Thyroid gland (tissue), 4 donors: ENCODE data around the gene PXDN. TPM values are rescaled to one million over a fixed set of nuclear protein-coding genes. Genes with fewer than 3 reads are reported as not detected.

Source experiments
- DNase-seq, 2 donors: peaks; one replicate each; pipeline ENCODE4 v3.0.0-alpha.2; 2019
- H3K27ac ChIP-seq, 3 donors: fragments of 200-600 bp; sonication (generic); 1 replicate in 2 of 3; 2 replicates in 1 of 3; pipeline ENCODE4 v1.5.1; 2016 to 2019; ENCODE audit warnings: mild to moderate bottlenecking in 1 of 3, moderate library complexity in 1 of 3
- H3K27me3 ChIP-seq: fragments of 200-600 bp; sonication (generic); one replicate; pipeline ENCODE4 v1.5.1; 2019
- H3K36me3 ChIP-seq, 2 donors: fragments of 200-600 bp; sonication (generic); one replicate each; pipeline ENCODE4 v1.5.1; 2016 to 2019
- H3K4me1 ChIP-seq, 2 donors: fragments of 200-600 bp; sonication (generic); one replicate each; pipeline ENCODE4 v1.5.1; 2017 to 2019
- H3K4me3 ChIP-seq, 3 donors: fragments of 200-600 bp; sonication (generic); replicated peaks in 1 of 3; 1 replicate in 2 of 3; 2 replicates in 1 of 3; pipeline ENCODE4 v1.5.1; 2016; ENCODE audit warnings: mild to moderate bottlenecking in 1 of 3
- H3K9me3 ChIP-seq: fragments of 200-600 bp; sonication (generic); one replicate; pipeline ENCODE4 v1.5.1; 2017
- CTCF ChIP-seq, 6 experiments: fragments of 200-600 bp in 3 of 6; fragments of 450-650 bp in 3 of 6; sonication (generic) in 3 of 6; IDR thresholded peaks; one replicate each; pipeline ENCODE4 v1.5.1; 2016 to 2019; ENCODE audit warnings: antibody characterized with exemption in 6 of 6, mild to moderate bottlenecking in 2 of 6, inconsistent platforms in 1 of 6, moderate library complexity in 1 of 6
- POLR2A ChIP-seq, 2 donors: fragments of 450-650 bp; IDR thresholded peaks; one replicate each; pipeline ENCODE4 v1.6.1; 2017; ENCODE audit warnings: antibody characterized with exemption in 2 of 2, mild to moderate bottlenecking in 2 of 2, moderate library complexity in 1 of 2
- WGBS, 2 donors: methylation state at CpG; one replicate each; pipeline ENCODE4 v1.1.5; 2017; 5-methylcytosine and 5-hydroxymethylcytosine counted together
- intact Hi-C: fragments of 100-400 bp; cut with DNase I; formaldehyde crosslinking; loops from one replicate; pipeline ENCODE4 v1.15.1; 2023
- total RNA-seq, 4 donors: library from RNA; depleted of rRNA; stranded (reverse); fragments of >200 nt; gene quantifications; one replicate each; pipeline ENCODE4 v1.2.3, GENCODE V29; 2016

Gene PXDN
- total RNA-seq, 4 donors from 2014 or later: 6.9 to 17.3 (median 13.6) TPM

- intact Hi-C loops: no loop called here
- H3K4me1 ChIP-seq: peaks cover 0 to 7% of the 10 kb centered on the region in 2 donors
- WGBS, 2 donors: 81 to 88% methylated on average over 3 of the region's 3 CpGs
- H3K4me3 ChIP-seq: no peak overlapping the region
- H3K36me3 ChIP-seq: no peaks in the 10 kb centered on the region
- no peaks in the 10 kb centered on the region for H3K9me3 ChIP-seq
- TF ChIP-seq POLR2A (IDR thresholded peaks at IDR 0.05) (no peak), CTCF (IDR thresholded peaks at IDR 0.05) (no peak)
- no peaks in the 10 kb centered on the region for H3K27me3 ChIP-seq
- no peak for DNase-seq
- no peak overlapping the region for H3K27ac ChIP-seq
Measured at GRCh38 chr2:1609040-1609439, 135.3 kb downstream of the PXDN start.

- TF ChIP-seq POLR2A (IDR thresholded peaks at IDR 0.05) (no peak), CTCF (IDR thresholded peaks at IDR 0.05) (no peak)
- intact Hi-C loops: no loop called here
Measured at GRCh38 chr2:1607971-1608688, 136.2 kb downstream of the PXDN start.

GRCh38 chr2:1607236-1607920 lies 136.9 kb downstream of the PXDN start:
- intact Hi-C loops: no loop called here
- no peaks in the 10 kb centered on the region for H3K27me3 ChIP-seq
- TF ChIP-seq POLR2A (IDR thresholded peaks at IDR 0.05) (no peak), CTCF (IDR thresholded peaks at IDR 0.05) (no peak)
- no peaks in the 10 kb centered on the region for H3K4me1 ChIP-seq
- H3K4me3 ChIP-seq: no peak overlapping the region
- DNase-seq: no peak
- 90 to 94% methylated on average over 7 of the region's 7 CpGs for WGBS, 2 donors
- H3K36me3 ChIP-seq: no peaks in the 10 kb centered on the region
- H3K9me3 ChIP-seq: no peaks in the 10 kb centered on the region
- no peak overlapping the region for H3K27ac ChIP-seq

More at GRCh38 chr2:1607971-1608688, 136.2 kb downstream of the PXDN start:
- H3K9me3 ChIP-seq: no peaks in the 10 kb centered on the region
- no peak overlapping the region for H3K4me3 ChIP-seq
- H3K27me3 ChIP-seq: no peaks in the 10 kb centered on the region
- 73 to 84% methylated on average over 11 of the region's 11 CpGs for WGBS, 2 donors
- no peak overlapping the region for H3K27ac ChIP-seq
- no peak for DNase-seq
- H3K36me3 ChIP-seq: no peaks in the 10 kb centered on the region
- no peaks in the 10 kb centered on the region for H3K4me1 ChIP-seq

- DNase-seq: no peak
- H3K4me1 ChIP-seq: no peaks in the 10 kb centered on the region
- intact Hi-C loops: no loop called here
- no peak overlapping the region for H3K4me3 ChIP-seq
- WGBS, 2 donors: 69 to 70% methylated on average over 15 of the region's 15 CpGs
- TF ChIP-seq POLR2A (IDR thresholded peaks at IDR 0.05) (no peak), CTCF (IDR thresholded peaks at IDR 0.05) (no peak)
- H3K9me3 ChIP-seq: no peaks in the 10 kb centered on the region
- no peak overlapping the region for H3K27ac ChIP-seq
- H3K36me3 ChIP-seq: no peaks in the 10 kb centered on the region
- H3K27me3 ChIP-seq: no peaks in the 10 kb centered on the region
Measured at GRCh38 chr2:1606421-1607235, 137.7 kb downstream of the PXDN start.
